Measurements from ENCODE around the gene CHRNG. TPM values are rescaled to one million over a fixed set of nuclear protein-coding genes. Genes with fewer than 3 reads are reported as not detected.

The CHRNG gene
- total RNA-seq, 1 donor, result not detected

GRCh38 chr2:232493701-232494474, 45.6 kb upstream of the CHRNG start:
- no peak overlapping the region for H3K4me3 ChIP-seq (ENCODE audit: low read depth, low read length)
- TF ChIP-seq, protein P1, sequence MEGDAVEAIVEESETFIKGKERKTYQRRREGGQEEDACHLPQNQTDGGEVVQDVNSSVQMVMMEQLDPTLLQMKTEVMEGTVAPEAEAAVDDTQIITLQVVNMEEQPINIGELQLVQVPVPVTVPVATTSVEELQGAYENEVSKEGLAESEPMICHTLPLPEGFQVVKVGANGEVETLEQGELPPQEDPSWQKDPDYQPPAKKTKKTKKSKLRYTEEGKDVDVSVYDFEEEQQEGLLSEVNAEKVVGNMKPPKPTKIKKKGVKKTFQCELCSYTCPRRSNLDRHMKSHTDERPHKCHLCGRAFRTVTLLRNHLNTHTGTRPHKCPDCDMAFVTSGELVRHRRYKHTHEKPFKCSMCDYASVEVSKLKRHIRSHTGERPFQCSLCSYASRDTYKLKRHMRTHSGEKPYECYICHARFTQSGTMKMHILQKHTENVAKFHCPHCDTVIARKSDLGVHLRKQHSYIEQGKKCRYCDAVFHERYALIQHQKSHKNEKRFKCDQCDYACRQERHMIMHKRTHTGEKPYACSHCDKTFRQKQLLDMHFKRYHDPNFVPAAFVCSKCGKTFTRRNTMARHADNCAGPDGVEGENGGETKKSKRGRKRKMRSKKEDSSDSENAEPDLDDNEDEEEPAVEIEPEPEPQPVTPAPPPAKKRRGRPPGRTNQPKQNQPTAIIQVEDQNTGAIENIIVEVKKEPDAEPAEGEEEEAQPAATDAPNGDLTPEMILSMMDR (IDR thresholded peaks at IDR 0.05; ENCODE audit: insufficient read depth, low read length), result no peak
- no peak for DNase-seq (ENCODE audit: low read depth)

GRCh38 chr2:232494542-232494941, 45.0 kb upstream of the CHRNG start:
- DNase-seq (ENCODE audit: low read depth), result no peak
- H3K4me3 ChIP-seq (ENCODE audit: low read depth, low read length), result no peak overlapping the region
- TF ChIP-seq, protein P1 (IDR thresholded peaks at IDR 0.05; ENCODE audit: insufficient read depth, low read length), result no peak

- DNase-seq (ENCODE audit: low read depth), result no peak
- TF ChIP-seq, protein P1 (IDR thresholded peaks at IDR 0.05; ENCODE audit: insufficient read depth, low read length), result no peak
- H3K4me3 ChIP-seq (ENCODE audit: low read depth, low read length), result no peak overlapping the region
Measured at GRCh38 chr2:232495292-232495691, 44.2 kb upstream of the CHRNG start.

DNA sequence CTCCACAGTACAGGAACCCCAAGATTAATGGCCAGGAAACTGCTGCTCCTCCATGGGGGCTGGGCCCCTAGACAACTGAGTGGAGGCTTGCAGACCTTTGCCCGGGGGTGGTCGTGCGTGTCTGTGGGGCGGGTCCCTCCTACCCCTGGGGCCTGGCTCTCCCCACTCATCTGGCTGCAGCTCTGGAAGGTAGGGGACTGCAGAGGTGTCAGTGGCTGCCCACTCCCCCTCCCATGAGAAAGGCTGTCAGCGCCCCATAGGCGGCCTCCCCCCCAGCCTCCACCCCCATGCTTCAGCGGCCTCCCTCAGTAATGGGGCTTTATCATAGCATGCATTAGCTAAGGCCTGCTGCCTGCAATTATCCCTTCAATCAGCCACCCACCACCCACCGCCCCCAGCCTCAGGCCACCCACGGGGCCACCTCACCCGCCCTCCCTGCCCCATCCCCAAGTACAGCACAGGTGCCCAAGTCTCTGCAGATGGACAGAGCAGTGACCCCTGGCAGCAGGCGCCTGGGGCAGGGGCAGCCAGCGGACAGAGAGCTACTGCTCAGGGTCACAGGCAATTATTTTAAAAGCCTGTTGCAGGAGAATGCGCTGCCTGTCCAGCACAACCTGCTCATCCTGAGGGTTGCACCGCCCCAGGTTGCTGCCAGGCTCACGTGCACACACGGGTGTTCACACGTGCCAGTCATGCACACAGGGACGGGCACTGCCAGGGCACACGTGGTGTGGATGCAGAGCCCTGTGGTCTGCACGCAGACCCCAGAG, 42.8 kb upstream of the CHRNG start:
- DNase-seq (ENCODE audit: low read depth), result no peak
- TF ChIP-seq, protein P1 (IDR thresholded peaks at IDR 0.05; ENCODE audit: insufficient read depth, low read length), result no peak
- H3K4me3 ChIP-seq (ENCODE audit: low read depth, low read length), result no peak overlapping the region

GRCh38 chr2:232497348-232497747, 42.1 kb upstream of the CHRNG start:
- TF ChIP-seq, protein P1 (IDR thresholded peaks at IDR 0.05; ENCODE audit: insufficient read depth, low read length), result no peak
- no peak for DNase-seq (ENCODE audit: low read depth)
- H3K4me3 ChIP-seq (ENCODE audit: low read depth, low read length), result no peak overlapping the region

DNA sequence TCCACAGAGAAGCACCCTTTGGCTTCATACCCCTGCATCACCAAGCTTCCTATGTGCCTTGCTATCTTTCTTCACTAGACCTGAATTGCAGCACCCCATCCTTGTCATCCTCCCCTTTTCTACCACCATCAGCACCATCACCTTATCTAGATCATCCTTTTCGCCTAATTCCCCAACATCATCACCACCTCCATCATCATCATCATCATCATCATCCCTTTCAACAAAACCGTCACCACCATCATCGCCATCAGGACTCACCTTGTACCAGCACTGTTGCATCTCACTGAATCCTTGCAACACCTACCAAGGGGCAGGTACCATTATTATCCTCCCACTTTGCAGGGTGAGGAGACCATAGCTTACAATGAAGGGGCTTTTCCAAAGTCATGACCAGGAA, 41.0 kb upstream of the CHRNG start:
- DNase-seq (ENCODE audit: low read depth), result no peak
- TF ChIP-seq, protein P1 (IDR thresholded peaks at IDR 0.05; ENCODE audit: insufficient read depth, low read length), result no peak
- H3K4me3 ChIP-seq (ENCODE audit: low read depth, low read length), result no peak overlapping the region
